GM15510 (cell line): Measurements from ENCODE around the gene ATL3.

Experiments
- POLR2A ChIP-seq: IDR thresholded peaks from 3 replicates; pipeline ENCODE4 v1.6.1; 2011; ENCODE audit warnings: borderline replicate concordance; ENCODE audit not compliant: insufficient read length; ENCODE audit errors: extremely low read depth

ATL3 gene

DNA sequence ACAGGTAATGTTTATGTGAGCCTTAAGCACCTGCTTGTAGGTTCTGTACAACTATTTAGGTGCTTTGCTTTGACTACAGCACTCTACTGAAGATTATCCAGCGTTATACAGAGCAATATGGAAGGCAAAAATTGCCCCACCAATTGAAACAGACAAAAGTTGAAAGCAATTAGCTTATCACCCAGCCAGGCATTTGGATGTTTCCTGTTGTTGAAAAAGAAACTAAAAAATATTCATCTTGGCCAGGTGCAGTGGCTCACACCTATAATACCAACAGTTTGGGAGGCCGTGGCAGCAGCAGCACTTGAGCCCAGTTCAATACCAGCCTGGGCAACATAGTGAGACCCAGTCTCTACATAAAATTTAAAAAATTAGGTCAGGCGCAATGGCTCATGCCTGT, 18.5 kb downstream of the ATL3 start:
- TF ChIP-seq POLR2A: no peak

GRCh38 chr11:63643205-63643604, 28.0 kb downstream of the ATL3 start:
- TF ChIP-seq POLR2A: no peak

DNA sequence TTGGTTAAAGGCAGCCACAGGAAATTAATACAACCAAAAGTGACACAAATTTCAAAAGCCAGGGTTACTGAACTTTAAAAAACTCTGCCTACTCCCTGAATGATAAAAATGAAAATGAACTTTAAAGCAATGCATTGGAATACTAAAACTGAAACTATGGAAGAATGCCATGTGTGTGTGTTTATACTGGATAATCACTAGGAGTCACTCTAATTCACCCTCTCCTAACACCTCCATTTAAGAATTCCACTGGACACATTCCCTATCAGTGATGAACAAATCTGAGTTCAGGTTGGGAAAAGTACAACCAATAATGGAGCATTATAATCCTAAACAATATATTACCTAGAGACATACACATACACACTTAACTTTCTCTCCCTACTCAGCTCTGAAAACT, 29.4 kb downstream of the ATL3 start:
- TF ChIP-seq POLR2A: no peak

DNA sequence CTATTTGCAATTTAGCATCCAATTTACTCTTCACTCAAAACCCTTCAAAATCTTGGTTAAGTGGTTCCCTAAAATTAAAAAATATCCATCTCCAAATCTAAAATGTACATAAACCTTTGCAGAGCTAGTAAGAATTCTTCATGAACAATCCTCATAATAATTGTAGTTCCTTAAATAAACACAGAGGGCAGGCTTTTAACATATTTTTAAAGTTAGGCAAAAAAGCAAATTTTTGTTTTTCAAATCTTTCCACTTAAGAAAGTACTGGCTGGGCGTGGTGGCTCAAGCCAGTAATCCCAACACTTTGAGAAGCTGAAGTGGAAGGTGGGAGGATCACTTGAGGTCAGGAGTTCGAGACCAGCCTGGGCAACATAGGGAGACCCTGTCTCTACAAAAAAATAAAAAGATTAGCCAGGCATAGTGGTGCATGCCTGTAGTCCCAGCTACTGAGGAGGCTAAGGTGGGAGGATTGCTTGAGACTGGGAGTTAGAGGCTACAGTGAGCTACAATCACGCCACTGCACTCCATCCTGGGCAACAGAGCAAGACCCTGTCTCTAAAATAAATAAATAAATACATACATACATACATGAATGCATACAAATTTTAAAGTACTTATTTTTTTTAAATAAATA, 31.9 kb downstream of the ATL3 start:
- TF ChIP-seq POLR2A: no peak

DNA sequence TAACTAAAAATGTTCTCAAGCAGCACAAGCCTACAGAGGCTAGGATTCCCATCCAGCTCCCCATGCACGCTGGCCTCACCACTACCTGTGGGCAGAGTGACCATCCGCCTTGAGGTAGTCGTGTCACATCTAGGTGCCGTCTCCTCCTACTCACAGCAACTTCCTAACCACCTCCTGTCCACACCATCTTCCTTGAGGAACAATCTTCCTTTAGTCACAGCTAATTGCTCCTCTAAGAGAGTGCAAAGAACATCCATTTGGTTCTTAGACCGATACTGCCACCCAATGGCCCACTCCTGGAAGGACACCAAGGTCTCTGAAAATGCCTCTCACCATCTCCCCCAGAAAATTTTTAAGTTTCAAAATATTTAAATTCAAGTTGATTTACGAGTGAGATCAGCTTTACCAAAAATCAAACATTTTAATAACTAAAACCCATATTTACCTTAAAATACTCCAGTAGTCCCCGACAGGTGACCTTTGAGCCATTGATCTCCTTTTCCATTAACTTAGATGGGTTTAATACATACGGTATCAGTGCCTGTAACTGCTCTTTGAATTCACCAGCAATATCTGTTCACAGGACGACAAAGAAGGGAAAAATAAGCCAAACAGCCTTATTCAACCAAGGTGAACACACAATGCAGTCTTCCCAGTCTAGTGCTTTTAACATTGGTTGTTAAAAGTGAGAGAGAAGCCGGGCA, 35.3 kb downstream of the ATL3 start:
- TF ChIP-seq POLR2A: no peak

DNA sequence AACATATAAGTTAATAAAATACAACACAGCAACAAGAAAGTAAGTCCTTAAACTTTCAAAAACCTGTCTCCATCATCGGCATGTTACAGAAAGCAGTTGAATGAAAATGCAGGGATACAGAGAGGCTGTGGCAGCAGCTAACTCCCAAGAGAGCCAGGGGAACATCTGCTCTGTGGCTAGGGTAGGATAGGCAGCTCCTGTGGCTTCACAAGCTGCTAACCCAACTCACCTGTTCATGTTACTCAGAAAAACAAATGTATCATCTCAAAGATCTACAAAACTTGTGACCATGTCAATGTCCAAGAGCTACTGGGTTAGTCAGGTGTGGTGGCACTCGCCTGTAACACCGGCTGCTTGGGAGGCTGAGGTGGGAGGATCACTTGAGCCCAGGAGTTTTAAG, 41.8 kb downstream of the ATL3 start:
- TF ChIP-seq POLR2A: no peak

DNA sequence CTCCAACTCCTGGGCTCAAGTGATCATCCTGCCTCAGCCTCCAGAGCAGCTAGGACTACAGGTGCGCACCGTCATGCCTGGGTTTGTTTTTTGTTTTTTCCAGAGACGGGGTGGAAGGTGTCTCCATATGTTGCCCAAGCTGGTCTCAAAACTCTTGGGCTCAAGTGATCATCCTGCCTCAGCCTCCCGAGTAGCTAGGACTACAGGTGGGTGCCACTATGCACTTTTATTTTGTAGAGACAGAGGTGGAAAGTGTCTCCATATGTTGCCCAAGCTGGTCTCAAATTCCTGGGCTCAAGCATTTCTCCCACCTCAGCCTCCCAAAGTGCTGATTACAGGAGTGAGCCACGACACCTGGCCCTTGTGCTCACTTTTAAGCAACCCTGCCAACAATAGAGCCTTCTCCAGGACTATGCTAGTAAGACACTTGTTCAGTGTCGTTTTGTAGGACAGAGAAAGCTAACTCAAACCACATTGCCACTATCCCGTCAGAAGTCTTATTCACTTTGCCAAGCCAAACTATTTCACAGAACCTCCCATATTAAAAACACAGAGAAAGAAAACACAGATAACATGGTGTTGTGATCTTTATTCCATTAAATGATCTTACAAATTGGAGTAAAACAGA, 47.5 kb downstream of the ATL3 start:
- no peak for TF ChIP-seq POLR2A

DNA sequence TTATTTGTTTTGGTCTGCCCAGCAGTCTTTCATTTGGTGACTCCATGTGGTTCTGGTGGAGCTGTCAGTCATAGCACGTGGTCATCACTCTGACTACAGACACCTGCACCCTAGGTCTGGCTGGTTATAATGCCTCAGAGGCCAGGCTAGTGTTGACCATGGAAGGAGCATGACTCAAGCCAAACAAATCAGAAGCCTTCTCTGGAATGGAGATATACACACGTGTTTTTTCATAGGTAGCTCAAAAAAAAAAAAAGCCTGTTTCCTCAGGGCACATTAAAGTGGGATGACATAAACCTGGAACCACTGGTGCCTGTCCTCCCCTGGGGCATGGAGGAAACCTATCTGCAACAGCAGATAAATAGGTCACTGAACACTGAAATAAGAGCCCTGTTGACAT, 48.9 kb downstream of the ATL3 start:
- TF ChIP-seq POLR2A: no peak

GRCh38 chr11:63621071-63621470, 50.1 kb downstream of the ATL3 start:
- no peak for TF ChIP-seq POLR2A

DNA sequence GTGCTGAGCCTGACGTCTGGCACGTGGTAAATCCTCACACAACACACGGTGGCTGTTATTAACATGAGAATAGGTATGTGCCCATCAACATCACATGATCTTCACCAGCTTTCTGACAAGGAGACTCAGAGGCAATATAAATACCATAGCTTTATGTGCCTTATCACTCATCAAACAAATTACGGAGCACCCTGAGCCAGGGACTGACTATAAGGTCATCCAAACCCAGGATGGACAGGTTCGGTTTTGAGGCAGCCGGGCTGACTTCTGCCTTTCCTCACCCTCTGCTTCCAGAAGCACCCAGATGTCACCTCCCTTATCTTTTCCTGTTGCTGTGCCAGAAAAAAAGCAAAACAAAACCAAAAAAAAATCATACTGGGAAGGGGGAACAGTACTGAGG, 51.2 kb downstream of the ATL3 start:
- TF ChIP-seq POLR2A: no peak

GRCh38 chr11:63616953-63617352, 54.2 kb downstream of the ATL3 start:
- TF ChIP-seq POLR2A: no peak

DNA sequence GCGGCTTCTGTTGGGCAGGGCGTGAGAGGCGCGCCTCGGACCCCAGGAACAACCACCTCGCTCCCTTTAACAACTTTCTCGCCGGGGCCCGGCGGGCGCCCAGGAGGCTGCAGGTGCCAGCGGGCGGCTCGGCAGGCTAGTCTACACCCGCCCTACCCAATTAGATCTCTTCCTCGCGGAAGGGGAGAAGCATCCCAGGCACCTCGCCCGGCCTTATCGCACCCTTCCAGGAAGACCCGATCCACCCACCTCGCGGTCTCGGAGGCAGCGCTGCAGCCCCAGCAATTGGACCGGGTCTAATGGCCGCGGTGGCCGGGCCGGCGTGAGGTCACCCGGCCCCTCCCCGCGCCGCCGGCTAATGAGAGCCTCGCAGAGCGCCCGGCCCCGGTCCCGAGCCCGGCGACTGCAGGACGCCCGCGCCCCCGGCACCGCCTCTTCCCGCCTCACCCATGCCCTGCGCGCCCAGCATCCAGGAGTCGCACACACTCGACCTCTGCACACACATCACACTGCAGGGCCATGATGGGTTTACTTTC, 57.0 kb downstream of the ATL3 start, which contains the start of gene PLAAT3:
PLAAT3 (minus strand) TSS at position 298 of the 536 bp plus-strand sequence. CDS start 419 bp downstream, outside the sequence.
- TF ChIP-seq POLR2A: peak; percentile 12

- TF ChIP-seq POLR2A: no peak
These were observed 57.5 kb downstream of the ATL3 start for GRCh38 chr11:63613517-63614135.

DNA sequence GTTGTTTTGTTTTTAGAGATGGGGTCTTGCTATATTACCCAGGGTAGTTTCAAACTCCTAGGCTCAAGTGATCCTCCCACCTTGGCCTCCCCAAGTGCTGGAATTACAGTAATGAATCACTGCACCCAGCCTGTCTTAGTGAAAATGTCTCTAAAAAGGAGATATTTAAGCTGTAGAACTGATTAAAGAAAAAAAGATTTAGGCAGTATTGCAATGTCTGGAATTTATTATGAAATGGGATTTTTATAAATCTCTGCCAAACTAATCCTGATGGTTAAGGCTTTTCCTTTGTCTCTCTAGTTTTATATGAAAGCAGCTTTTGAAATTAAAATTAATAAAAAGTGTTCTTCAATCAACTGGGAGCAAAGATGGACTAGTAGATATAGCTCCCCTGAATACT, 59.0 kb downstream of the ATL3 start:
- TF ChIP-seq POLR2A: no peak

DNA sequence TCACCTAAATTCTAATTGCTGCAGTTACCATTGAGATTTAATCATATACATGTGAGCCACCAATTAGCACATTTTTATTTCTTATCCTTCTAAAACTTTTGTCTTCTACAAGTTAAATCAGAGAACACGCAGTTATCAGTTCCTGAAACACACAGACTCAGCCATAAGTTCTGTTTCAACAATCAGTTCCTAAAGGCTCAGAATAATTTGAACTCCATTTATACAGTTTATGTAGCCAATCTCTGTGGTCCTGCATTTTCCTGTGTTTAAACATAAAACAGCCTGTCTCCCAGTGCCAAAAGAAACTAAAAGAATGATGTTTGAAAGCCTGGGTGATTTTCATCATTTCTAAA, 59.8 kb downstream of the ATL3 start:
- TF ChIP-seq POLR2A: no peak
